ENCODE data around the gene PRRT1.
"Not testable (repeated sequence)": the region's sequence is repeated elsewhere in the genome, so short reads cannot be mapped to it uniquely, and the experiment has no call there.

The PRRT1 gene

GRCh38 chr6:32151863-32152768 is at the start of gene PRRT1:
TSS of gene PRRT1 (minus strand) at chr6:32151939. CDS start at chr6:32151827, 112 bp downstream.
- no peak for DNase-seq

DNA sequence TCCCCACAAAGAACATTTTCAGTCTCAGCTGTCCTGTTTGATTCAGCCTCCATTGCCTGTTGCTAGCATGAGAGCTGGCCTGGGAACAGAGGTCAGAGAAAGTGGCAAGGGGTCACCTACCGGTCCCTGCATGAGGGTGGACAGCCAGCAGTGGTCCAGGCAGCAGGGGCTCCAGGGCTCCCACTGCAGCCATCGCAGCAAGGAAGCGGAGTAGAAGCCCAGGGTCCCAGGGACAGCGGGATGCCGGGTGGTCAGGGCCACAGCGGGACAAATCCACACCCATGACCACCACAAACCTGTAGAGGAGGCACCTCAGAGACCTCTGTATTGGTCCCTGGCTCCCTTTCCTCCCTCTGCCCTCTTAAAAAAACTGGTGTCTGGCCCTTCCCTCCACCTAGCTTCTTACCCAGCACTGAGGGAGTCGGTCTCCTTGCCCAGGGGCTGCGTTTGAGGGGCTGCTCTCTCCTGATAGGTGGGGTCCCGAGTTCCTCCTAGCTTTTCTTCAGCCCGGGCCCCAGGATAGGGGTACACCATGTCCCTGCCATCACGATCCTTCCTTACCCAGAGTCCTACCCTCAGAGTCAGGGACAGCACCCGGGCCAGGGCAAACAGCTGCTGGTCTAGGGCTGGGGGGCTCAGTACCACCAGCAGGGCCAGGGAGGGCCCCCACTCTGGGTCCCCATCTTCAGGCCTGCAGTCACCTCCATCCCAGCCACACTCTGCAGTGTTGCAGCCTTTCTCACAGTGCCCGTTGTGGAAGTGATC is 49.2 kb upstream of the PRRT1 start:
- no peak for DNase-seq

GRCh38 chr6:32198866-32199265 is 47.1 kb upstream of the PRRT1 start:
- no peak for DNase-seq

GRCh38 chr6:32198345-32198696 is 46.6 kb upstream of the PRRT1 start:
- DNase-seq, result no peak

DNA sequence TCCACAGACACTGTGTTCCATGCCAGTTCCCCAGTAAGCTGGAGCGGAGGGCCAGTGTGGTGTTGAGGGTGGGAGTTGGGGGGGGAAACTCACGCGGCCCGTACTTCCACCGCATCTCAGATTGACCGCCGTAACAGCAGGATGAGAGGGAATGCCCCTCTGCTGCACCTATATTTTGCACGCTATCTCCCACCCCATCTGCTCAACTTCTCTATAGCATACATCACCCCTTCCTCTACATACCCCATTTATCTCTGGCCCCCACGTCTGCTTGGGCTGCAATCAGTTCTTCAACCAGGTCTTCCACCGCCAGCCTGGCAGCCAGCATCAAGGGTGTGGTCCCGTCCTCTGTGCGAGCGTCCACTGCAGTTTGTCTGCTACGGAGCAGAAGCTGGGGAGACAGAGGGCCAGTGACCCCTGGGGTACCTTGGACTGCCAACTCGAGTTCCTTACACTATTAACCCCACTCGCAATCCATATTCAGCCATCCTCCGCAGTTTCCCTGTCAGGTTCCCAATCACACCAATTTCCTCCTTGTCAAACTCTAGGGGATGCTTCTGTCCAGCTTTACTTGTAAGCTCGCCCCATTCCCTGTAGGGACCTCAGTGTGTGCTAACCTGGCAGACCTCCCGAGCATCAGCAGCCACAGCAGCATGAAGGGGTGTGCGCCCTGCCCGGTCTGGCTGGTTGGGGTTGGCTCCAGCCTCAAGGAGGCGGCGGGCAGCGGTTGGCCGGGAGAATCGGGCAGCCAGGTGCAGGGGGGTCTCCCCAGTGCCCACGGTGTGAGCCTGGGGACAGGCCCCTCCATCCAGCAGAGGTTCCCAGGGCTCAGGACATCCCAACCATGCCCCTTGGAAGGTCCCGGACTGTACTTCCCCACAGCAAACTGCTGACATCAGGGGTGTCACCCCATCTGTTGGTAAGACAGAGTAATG is 45.2 kb upstream of the PRRT1 start:
- DNase-seq, result no peak

DNA sequence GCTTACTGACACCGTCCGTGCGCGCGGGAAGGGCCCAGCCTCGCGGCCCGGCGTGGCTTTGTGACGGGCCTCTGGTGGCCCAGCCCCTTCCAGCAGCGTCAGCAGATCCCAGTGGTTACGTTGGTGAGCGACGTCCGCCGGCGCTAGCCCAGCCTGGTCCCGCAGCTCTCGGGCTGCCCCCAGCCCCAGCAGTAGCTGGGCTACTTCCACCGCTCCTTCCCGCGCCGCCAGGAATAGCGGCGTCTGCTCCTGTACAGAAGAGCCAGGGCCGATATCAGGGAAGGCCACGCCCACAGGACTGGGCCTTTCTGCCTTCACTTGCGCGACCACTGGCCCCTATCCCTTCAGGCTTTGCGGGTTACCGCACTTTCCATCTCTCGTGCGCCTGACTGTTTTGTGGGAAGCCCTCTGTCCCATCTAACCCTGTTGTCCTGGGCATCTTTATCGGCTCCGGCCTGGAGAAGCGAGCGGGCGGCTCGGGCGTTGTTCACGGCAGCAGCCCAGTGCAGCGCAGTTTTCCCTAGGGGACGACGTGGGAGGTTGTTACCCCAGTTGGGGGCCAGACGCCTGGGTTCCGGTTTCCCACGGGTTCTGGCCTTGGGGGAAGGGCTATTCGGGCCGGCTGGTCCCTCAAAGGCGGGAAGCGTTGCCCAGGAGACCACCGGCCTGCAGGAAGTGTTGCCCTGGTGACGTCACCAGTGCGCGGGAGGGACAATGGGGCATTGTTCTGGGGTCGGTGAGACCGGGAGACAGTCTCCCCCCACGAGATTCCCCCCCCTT is 44.4 kb upstream of the PRRT1 start:
- DNase-seq, result peak; percentile 86

GRCh38 chr6:32195652-32195901 is 43.8 kb upstream of the PRRT1 start:
- DNase-seq, result peak; percentile 100

DNA sequence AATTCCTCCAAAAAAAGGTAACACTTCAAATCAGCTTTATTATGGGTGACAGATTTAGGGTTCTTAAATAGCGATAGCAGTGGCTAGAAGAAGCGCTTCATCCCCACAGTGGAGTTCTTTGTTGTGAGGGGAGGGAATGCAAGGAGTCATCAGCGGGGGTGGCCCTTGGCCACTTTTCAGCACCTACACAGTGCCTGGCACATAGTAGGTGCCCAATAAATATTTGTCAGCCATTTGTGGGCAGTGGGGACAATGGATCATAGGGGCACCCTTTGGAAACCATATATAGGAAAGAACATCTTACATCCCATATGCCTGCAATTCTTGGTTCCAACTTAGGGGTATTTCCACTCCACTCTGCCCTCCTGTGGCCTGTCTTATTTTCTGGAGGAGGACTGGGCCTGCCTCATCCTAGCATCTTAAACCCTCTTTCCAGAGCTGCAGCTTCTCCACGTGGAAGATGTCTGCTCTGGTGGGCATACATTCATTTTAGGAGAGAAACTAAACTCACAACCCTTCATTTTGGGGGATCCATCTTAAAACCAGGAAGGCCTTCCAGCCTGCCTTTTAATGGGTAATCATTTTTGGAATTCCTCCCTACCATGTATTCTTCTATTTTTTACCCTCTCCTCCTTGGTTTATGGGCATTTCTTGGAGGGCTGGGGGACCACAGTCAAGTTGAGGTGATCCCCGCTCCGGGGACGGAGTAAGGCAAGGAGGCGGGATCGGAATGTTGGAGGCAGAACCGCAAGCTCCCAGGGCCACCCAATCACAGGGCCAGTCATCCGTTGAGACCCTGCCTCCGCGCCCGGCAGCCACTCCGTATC is 43.3 kb upstream of the PRRT1 start:
- DNase-seq, result peak; percentile 65

DNA sequence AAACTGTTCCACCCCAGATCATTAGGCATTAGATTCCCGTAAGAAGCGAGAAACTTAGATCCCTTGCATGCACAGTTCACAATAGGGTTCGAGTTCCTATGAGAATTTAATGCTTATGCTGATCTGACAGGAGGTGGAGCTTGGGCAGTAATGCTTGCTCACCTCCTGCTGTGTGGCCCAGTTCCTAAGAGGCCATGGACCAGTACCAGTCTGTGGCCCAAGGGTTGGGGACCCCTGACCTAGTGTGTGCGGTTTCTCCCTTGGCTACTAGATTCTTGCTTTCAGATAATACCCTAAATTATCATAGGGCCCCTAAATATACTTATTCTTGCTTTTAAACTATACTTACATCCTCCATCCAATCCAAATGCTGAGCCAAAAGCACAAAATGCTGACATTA is 42.6 kb upstream of the PRRT1 start:
- no peak for DNase-seq

- not testable (repeated sequence) for DNase-seq
Observed at GRCh38 chr6:32193096-32193495, 41.4 kb upstream of the PRRT1 start.

DNA sequence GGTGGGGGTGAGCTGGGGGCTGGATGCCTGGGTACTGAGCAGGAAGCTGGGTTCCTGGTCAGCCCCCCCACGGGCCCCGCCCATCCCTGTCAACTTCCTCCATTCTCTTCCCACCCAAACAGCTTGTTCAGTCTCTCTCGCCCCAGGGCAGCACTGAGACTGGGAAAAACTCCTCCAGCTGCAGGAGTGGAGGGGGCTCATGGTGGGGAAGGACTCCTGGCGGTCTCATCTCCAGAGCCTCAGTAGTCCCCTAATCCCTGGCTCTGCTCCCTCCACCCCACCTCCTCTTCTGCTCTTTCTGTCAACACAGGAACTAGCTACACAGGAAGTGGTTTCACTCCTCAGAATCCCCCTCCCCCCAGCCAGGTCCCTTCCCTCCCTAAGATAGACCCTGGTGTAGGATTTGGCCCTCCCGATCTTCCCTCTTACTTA is 40.9 kb upstream of the PRRT1 start, which contains the start of gene GPSM3:
TSS of gene GPSM3 (minus strand) at position 36 of the 432 bp plus-strand sequence. CDS start 130 bp downstream, outside the sequence.
- peak; percentile 69 for DNase-seq

DNA sequence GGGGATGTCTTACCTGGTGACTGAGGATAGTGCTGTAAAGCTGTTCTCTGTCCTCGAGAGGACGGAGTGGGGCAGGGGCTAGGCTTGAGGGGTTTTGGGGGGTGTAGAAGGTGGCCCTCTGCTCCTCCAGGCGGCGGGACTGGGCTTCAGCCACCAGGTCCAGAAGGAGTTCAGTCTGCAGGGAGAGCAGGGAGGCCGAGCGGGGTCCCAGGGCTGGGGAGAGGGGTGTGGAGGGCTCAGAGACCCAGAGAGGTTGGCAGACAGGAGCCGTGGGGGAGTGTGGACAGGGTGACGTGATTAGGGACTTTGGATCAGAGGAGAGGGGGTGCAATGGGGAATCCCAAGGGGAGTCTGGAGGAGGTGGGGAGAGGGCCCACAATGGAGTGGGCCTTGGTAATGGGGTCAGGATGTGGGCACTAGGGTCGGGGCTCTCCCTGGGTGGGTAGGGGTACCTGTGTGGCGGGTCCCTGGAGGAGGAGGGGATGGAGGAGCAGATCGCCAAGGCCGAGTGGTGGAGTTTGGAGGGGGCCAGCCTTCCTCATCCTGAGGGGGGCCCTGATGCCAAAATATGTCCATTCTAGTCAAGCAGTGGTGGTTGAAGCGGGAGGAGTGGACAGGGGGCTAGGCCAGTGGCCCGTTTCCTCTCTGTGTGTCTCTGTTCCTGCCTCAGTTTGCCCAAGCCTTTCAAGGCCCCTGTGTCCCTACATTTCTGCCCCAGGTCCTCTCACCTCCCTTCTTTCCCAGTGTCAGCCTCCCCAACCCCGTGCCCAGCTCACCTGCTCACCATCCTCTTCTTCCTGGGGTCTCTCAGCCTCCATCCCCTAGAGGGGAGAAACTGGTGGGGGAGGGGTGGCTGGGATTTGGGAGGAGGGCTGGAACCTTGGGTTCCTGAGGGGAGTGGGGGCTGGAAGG is 40.2 kb upstream of the PRRT1 start:
- DNase-seq, result no peak

- DNase-seq, result no peak
Observed at GRCh38 chr6:32190911-32191677, 39.4 kb upstream of the PRRT1 start.

- DNase-seq, result peak; percentile 93
Observed at GRCh38 chr6:32190054-32190851, 38.5 kb upstream of the PRRT1 start, which contains the start of gene PBX2. TSS of gene PBX2 (minus strand) at chr6:32190202. CDS start at chr6:32189915, 287 bp downstream.

- no peak for DNase-seq
Observed at GRCh38 chr6:32189742-32190053, 38.0 kb upstream of the PRRT1 start.

DNA sequence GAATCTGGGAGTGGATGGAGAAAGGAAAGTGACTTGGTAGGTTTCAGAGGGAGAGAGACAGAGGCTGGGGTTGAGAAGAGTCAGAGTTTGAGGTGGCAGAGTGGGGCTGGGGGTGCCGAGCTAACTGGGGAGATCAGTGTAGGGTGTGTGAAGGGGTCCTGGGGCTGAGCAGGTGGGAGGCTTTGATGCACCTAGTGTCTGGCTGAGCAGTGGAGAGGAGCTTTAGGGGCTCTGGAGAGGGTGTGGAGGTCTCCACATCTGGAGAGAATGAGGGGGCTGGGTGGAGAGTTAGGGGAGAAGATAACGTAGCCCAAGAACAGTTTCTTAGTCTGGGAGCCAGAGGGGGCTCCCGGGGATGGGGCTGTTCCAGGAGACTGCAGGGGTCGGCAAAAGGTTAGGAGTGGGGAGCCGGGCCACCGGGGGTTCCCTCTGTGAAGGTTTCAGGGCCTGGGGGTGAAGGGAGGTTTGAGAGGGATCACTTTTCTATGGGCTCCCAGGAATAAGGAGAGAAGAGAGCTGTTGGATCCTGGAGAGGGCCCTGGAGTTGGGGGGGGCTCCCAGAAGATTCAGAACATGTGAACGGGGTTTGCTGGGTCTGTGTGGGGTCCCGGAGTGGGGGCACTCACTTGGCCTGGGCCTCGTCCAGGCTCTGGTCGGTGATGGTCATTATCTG is 37.5 kb upstream of the PRRT1 start:
- no peak for DNase-seq

DNA sequence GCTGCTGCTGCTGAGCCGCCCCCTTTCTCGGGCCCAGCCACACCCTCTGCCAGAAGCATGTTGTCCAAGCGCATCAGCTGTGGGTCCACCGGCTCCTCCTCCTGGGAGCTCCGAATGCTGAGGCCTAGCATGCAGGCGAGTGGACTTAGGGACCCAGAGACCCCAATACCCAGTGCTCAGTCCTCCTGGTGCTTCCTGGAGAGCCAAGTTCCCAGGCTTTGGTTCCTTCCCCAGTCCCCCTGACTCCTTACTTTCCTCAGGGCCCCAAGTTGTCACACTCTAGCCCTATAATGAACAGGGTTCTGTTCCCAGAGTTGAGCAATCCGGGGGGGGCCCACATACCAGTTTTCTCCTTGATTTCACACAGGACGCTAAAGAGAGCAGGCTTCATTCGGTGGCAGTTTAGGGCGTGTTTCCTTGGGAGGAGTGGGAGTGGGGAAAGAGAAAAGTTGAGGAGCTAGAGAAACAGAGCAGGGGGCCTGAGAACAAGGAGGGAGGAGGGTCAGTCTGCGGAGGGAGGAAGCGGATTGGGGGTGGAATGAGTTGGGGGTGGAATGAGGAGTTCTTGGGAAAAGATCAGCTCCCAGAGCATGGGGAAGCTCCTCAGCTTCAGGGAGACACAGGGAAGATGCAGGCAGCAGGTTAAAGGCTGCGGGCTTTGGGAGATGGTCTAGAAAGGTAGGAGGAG is 36.8 kb upstream of the PRRT1 start:
- DNase-seq, result peak; percentile 28

Data from fibroblast of upper back skin (primary cell).